H9 (cell line): ENCODE results near the gene PPIH. TPM values are rescaled to one million over a fixed set of nuclear protein-coding genes. Genes with fewer than 3 reads are reported as not detected.

Source experiments
- DNase-seq: peaks from one replicate; pipeline ENCODE4 v3.0.0-alpha.2; 2017
- H2AFZ ChIP-seq: one replicate; pipeline ENCODE4 v1.6.1; 2013; ENCODE audit warnings: mild to moderate bottlenecking, low read length, control low read depth, moderate library complexity
- H2AK5ac ChIP-seq: 2 replicates; pipeline ENCODE4 v1.6.1; 2013; ENCODE audit warnings: low read length, control low read depth, mixed read lengths; ENCODE audit not compliant: insufficient read length
- H2BK120ac ChIP-seq: one replicate; pipeline ENCODE4 v1.6.1; 2013; ENCODE audit warnings: low read depth, mild to moderate bottlenecking, low read length, control low read depth, inconsistent platforms; ENCODE audit not compliant: poor library complexity, severe bottlenecking
- H2BK12ac ChIP-seq: 2 replicates; pipeline ENCODE4 v1.6.1; 2013; ENCODE audit warnings: low read length, control low read depth, mixed read lengths, low read depth; ENCODE audit not compliant: insufficient read length
- H2BK15ac ChIP-seq: 2 replicates; pipeline ENCODE4 v1.6.1; 2013; ENCODE audit warnings: low read depth, low read length, control low read depth
- H2BK20ac ChIP-seq: one replicate; pipeline ENCODE4 v1.6.1; 2013; ENCODE audit warnings: low read depth, mild to moderate bottlenecking, low read length, control low read depth, inconsistent platforms; ENCODE audit not compliant: poor library complexity, severe bottlenecking
- H2BK5ac ChIP-seq: 2 replicates; pipeline ENCODE4 v1.6.1; 2013; ENCODE audit warnings: low read length, control low read depth, mixed read lengths; ENCODE audit not compliant: insufficient read length
- H3K14ac ChIP-seq: 2 replicates; pipeline ENCODE4 v1.6.1; 2013; ENCODE audit warnings: low read length, control low read depth; ENCODE audit not compliant: insufficient read depth
- H3K18ac ChIP-seq: 2 replicates; pipeline ENCODE4 v1.6.1; 2013; ENCODE audit warnings: low read depth, mild to moderate bottlenecking, mixed read lengths, low read length, control low read depth; ENCODE audit not compliant: insufficient read length
- H3K23ac ChIP-seq: 2 replicates; pipeline ENCODE4 v1.6.1; 2013; ENCODE audit warnings: low read length, control low read depth, mixed read lengths, low read depth; ENCODE audit not compliant: insufficient read length
- H3K23me2 ChIP-seq: 2 replicates; pipeline ENCODE4 v1.6.1; 2013; ENCODE audit warnings: low read depth, mild to moderate bottlenecking, mixed read lengths, low read length, control low read depth; ENCODE audit not compliant: insufficient read length, poor library complexity, severe bottlenecking
- H3K27ac ChIP-seq: 2 replicates; pipeline ENCODE4 v1.5.1; 2013; ENCODE audit warnings: low read length, control low read depth, mixed read lengths, low read depth; ENCODE audit not compliant: insufficient read length
- H3K27me3 ChIP-seq: 2 replicates; pipeline ENCODE4 v1.6.1; 2013; ENCODE audit warnings: low read length, control low read depth, inconsistent platforms; ENCODE audit not compliant: insufficient read depth
- H3K4ac ChIP-seq: 2 replicates; pipeline ENCODE4 v1.6.1; 2013; ENCODE audit warnings: low read depth, mild to moderate bottlenecking, control low read depth, inconsistent platforms, low read length, moderate library complexity
- H3K4me1 ChIP-seq: 2 replicates; pipeline ENCODE4 v1.6.1; 2013; ENCODE audit warnings: low read length, control low read depth, inconsistent platforms; ENCODE audit not compliant: insufficient read depth
- H3K4me2 ChIP-seq: 2 replicates; pipeline ENCODE4 v1.6.1; 2013; ENCODE audit warnings: low read length, control low read depth, mixed read lengths; ENCODE audit not compliant: insufficient read length, insufficient read depth
- H3K56ac ChIP-seq: 2 replicates; pipeline ENCODE4 v1.6.1; 2013; ENCODE audit warnings: low read depth, mild to moderate bottlenecking, mixed read lengths, low read length, control low read depth; ENCODE audit not compliant: insufficient read length
- H3K79me1 ChIP-seq: 2 replicates; pipeline ENCODE4 v1.6.1; 2013; ENCODE audit warnings: low read depth, mild to moderate bottlenecking, moderate library complexity, low read length, control low read depth, inconsistent platforms; ENCODE audit not compliant: insufficient read depth, poor library complexity, severe bottlenecking
- H3K79me2 ChIP-seq: 2 replicates; pipeline ENCODE4 v1.6.1; 2013; ENCODE audit warnings: low read length, control low read depth, inconsistent platforms; ENCODE audit not compliant: insufficient read depth
- H3K9ac ChIP-seq: 2 replicates; pipeline ENCODE4 v1.6.1; 2013; ENCODE audit warnings: low read length, control low read depth, mixed read lengths; ENCODE audit not compliant: insufficient read length; ENCODE audit errors: extremely low read depth
- H3K9me3 ChIP-seq: one replicate; pipeline ENCODE4 v1.6.1; 2013; ENCODE audit warnings: low read depth, low read length, inconsistent platforms; ENCODE audit not compliant: control insufficient read depth
- H3T11ph ChIP-seq: one replicate; pipeline ENCODE4 v1.6.1; 2013; ENCODE audit warnings: mild to moderate bottlenecking, low read length, control low read depth, inconsistent platforms
- H4K20me1 ChIP-seq: one replicate; pipeline ENCODE4 v1.6.1; 2013; ENCODE audit not compliant: control insufficient read depth, insufficient read length, insufficient read depth
- H4K5ac ChIP-seq: 2 replicates; pipeline ENCODE4 v1.6.1; 2013; ENCODE audit warnings: low read depth, mild to moderate bottlenecking, mixed read lengths, low read length, control low read depth; ENCODE audit not compliant: insufficient read length
- H4K8ac ChIP-seq: replicated peaks from 2 replicates; pipeline ENCODE4 v1.6.1; 2013; ENCODE audit warnings: low read length, control low read depth, mixed read lengths, low read depth; ENCODE audit not compliant: insufficient read length
- H4K91ac ChIP-seq: 2 replicates; pipeline ENCODE4 v1.6.1; 2013; ENCODE audit warnings: low read depth, mild to moderate bottlenecking, moderate library complexity, mixed read lengths, low read length, control low read depth; ENCODE audit not compliant: insufficient read length
- H3K27ac Mint-ChIP-seq, 3 experiments: 2 replicates in 2 of 3; 3 replicates in 1 of 3; pipeline ENCODE4 v1.8.0; 2020 to 2021; ENCODE audit warnings: mixed read lengths in 3 of 3, mild to moderate bottlenecking in 1 of 3, moderate library complexity in 1 of 3
- H3K27me3 Mint-ChIP-seq: 2 replicates; pipeline ENCODE4 v1.8.0; 2021; ENCODE audit warnings: low read depth, mild to moderate bottlenecking, moderate library complexity, mixed read lengths
- H3K36me3 Mint-ChIP-seq, 3 experiments: 2 replicates in 2 of 3; 3 replicates in 1 of 3; pipeline ENCODE4 v1.8.0; 2020 to 2021; ENCODE audit warnings: low read depth in 3 of 3, mixed read lengths in 3 of 3; ENCODE audit not compliant: insufficient read depth in 1 of 3
- H3K4me1 Mint-ChIP-seq, 2 experiments: 2 replicates each; pipeline ENCODE4 v1.8.0; 2020; ENCODE audit warnings: mixed read lengths in 2 of 2
- H3K4me3 Mint-ChIP-seq, 2 experiments: 2 replicates in 1 of 2; 3 replicates in 1 of 2; pipeline ENCODE4 v1.8.0; 2020 to 2021; ENCODE audit warnings: mild to moderate bottlenecking in 2 of 2, mixed read lengths in 2 of 2, moderate library complexity in 1 of 2
- H3K9me3 Mint-ChIP-seq, 2 experiments: 2 replicates in 1 of 2; 3 replicates in 1 of 2; pipeline ENCODE4 v1.8.0; 2020; ENCODE audit warnings: mild to moderate bottlenecking in 2 of 2, mixed read lengths in 2 of 2, moderate library complexity in 1 of 2
- WGBS: extraction: QIAGEN DNeasy Blood & Tissue Kit; methylation state at CpG from one replicate; pipeline ENCODE4 v1.1.7; 2013; ENCODE audit warnings: missing lambda C conversion rate, low lambda C conversion rate, mixed read lengths; ENCODE audit not compliant: insufficient read length; ENCODE audit errors: extremely low coverage; 5-methylcytosine and 5-hydroxymethylcytosine counted together
- total RNA-seq: library from RNA; stranded (reverse); gene quantifications from 2 replicates; pipeline ENCODE4 v1.2.1, GENCODE V29; 2021
- TF ChIP-seq, protein P1 (sequence below): fragments of 200-600 bp; sonication (generic); conservative IDR thresholded peaks from 3 replicates; pipeline ENCODE4 v1.8.0; 2021; ENCODE audit warnings: antibody characterized with exemption, mild to moderate bottlenecking

The PPIH gene
- total RNA-seq, 1 experiment from 2014 or later = 89.3 TPM

DNA sequence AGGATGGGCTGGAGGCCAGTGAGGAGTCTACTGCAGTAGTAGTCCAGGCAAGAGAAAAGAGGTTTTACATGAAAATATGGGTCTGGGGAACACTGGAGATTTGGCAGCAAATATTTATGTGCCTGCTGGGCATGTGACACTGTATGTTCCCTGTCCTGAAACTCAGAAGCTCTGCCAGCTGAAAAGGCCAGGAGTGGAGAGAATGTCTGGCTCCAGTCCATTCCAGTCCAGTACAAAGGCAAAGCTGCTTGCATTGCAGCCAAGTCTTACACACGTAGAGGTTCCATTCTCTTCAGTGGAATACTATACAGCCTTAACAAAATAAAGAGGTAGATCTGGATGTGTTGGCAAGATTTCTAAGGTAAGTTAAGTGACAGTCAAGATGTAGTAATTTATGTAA lies 16.5 kb downstream of the PPIH start:
- no peak overlapping the region for H3K14ac ChIP-seq
- H2BK12ac ChIP-seq = no peak overlapping the region
- H2AFZ ChIP-seq = no peak overlapping the region
- H3K9me3 ChIP-seq = no peaks in the 10 kb centered on the region
- no peak overlapping the region for H4K5ac ChIP-seq
- no peak overlapping the region for H3K56ac ChIP-seq
- no peak overlapping the region for H4K91ac ChIP-seq
- no CpG with 5 or more reads among the region's 1 CpG for WGBS
- TF ChIP-seq, protein P1, sequence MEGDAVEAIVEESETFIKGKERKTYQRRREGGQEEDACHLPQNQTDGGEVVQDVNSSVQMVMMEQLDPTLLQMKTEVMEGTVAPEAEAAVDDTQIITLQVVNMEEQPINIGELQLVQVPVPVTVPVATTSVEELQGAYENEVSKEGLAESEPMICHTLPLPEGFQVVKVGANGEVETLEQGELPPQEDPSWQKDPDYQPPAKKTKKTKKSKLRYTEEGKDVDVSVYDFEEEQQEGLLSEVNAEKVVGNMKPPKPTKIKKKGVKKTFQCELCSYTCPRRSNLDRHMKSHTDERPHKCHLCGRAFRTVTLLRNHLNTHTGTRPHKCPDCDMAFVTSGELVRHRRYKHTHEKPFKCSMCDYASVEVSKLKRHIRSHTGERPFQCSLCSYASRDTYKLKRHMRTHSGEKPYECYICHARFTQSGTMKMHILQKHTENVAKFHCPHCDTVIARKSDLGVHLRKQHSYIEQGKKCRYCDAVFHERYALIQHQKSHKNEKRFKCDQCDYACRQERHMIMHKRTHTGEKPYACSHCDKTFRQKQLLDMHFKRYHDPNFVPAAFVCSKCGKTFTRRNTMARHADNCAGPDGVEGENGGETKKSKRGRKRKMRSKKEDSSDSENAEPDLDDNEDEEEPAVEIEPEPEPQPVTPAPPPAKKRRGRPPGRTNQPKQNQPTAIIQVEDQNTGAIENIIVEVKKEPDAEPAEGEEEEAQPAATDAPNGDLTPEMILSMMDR = no peak
- no peak overlapping the region for H3K23ac ChIP-seq
- no peak overlapping the region for H2BK5ac ChIP-seq
- no peak overlapping the region for H4K8ac ChIP-seq
- H3K9ac ChIP-seq = no peak overlapping the region
- H3K36me3 Mint-ChIP-seq = peaks cover 12 to 45% (median 32%) of the 10 kb centered on the region in 3 experiments; a peak in 6 of 7 replicates
- no peaks in the 10 kb centered on the region for H3K23me2 ChIP-seq
- H3K27ac Mint-ChIP-seq = no peak overlapping the region
- no peaks in the 10 kb centered on the region for H3K27me3 ChIP-seq
- H2AK5ac ChIP-seq = no peak overlapping the region
- no peak overlapping the region for H3K4ac ChIP-seq
- H3T11ph ChIP-seq = no peak overlapping the region
- H3K9me3 Mint-ChIP-seq = no peaks in the 10 kb centered on the region
- H3K4me2 ChIP-seq = no peak overlapping the region
- no peak overlapping the region for H3K27ac ChIP-seq
- no peak overlapping the region for H2BK20ac ChIP-seq
- H2BK120ac ChIP-seq = no peak overlapping the region
- H4K20me1 ChIP-seq = no peaks in the 10 kb centered on the region
- no peak overlapping the region for H3K18ac ChIP-seq
- H3K79me2 ChIP-seq = no peaks in the 10 kb centered on the region
- H3K4me1 ChIP-seq = no peaks in the 10 kb centered on the region
- H3K4me3 Mint-ChIP-seq = no peak overlapping the region
- no peaks in the 10 kb centered on the region for H3K79me1 ChIP-seq
- DNase-seq = no peak
- H3K4me1 Mint-ChIP-seq = 0 out of 4 replicates have a peak, but pooled peaks cover 0 to under 1% of the 10 kb centered on the region in 2 experiments
- H3K27me3 Mint-ChIP-seq = no peaks in the 10 kb centered on the region
- no peak overlapping the region for H2BK15ac ChIP-seq
